Brain pericyte (primary cell): ENCODE measurements around the gene AK8.

Experiments used
- DNase-seq: peaks from one replicate; pipeline ENCODE4 v3.0.0-alpha.2; 2012; ENCODE audit warnings: low read depth, low spot score

Gene AK8

DNA sequence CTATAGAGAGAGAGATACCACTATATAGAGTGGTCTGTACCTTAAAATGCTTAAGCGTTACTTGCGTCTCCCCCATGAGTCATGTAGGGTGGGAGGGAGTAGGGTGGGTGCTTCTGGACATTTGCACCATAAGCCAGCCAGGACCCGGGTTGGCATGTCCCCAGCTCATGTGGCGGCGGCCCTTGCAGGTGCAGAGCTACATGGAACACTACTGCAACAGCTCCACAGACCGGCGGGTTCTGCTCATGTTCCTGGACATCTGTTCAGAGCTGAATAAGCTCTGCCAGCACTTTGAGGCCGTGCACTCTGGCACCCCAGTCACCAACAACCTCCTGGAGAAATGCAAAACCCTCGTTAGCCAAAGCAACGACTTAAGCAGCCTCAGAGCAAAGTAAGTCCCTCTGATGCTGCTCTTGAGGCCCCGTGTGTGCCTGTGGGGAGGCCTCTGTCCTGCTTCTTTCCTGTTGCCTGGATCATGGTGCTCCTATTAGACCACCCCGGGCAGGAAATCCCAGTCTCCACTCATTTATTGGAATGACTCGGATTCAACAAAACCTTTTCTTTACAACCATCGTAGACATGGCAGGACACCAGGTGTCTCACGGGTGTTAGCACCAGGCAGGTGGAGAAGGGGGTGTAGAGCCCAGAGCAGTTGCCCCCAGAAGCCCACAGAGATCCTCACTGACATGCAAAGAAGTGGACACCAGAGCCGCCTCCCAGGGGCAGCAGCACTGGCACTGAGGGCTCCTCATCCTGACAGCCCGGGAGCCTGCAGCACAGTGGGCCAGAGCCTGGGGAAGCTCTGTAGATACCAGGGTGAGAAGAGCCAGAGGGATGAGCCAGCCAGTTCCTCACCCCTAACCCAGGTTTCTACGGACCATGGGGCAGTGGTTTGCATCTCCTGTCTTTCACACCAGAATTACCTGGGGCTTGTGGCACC lies 9.4 kb upstream of the AK8 start:
- DNase-seq, result no peak

DNA sequence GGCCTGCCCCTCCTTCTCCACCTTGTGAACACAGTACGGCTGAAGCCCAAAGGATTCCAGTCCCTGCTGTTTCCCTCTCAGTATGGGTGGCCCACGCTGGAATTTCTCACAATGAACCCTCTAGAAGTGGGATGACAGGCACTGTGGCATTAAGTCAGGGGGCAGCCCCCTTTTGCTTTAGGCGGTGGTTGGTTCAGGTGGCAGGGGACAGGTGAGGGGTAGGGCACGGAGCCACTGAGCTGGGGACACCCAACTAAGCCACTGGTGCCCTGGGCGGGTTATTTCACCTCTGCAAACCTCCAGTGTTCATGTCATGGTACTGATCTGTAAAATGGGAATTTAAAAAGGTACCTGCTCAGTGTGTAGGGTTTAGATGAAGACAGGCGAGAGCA lies 8.2 kb upstream of the AK8 start:
- DNase-seq, result no peak

- DNase-seq, result no peak
These were observed 7.7 kb upstream of the AK8 start for GRCh38 chr9:132885720-132886333.

DNA sequence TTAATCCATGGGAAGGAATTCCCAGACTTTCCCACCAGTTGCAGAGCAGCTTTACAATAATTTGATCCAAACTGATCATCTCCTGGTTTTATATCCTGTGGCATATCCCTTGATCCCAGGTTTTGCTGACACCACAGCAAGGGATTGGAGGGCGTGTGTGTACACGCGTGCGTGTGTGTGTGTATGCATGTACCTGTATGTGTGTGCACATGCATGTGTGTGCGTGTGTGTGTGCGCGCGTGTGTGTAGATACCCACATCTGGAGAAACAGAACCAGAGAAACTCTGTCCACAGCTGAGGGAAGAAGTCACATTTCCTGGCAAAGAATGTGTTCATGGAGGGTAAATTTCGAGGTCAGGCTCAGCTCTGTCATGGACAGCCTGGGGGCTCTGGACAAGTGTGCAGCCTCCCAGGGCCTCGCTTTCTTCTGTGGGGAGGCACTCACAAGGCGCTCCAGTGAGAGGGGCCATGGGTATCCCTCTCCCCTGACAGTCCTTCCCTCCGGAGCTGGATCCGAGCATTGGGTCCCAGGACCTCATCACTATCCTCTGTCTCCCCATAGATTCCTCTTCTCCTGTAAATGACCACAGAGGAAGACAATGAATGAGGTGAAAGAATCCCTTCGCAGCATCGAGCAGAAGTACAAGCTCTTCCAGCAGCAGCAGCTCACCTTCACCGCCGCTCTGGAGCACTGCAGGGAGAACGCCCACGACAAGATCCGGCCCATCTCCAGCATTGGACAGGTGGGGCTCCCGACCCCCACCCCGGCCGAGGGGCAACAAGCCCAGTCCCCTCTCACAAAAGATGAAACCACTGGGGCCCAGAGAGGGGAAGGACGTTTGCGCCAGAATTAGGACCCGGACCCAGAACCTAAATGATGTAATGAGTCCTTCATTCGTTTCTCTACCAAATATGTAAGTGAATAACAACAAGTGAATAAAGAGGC lies 5.5 kb upstream of the AK8 start:
- no peak for DNase-seq

DNA sequence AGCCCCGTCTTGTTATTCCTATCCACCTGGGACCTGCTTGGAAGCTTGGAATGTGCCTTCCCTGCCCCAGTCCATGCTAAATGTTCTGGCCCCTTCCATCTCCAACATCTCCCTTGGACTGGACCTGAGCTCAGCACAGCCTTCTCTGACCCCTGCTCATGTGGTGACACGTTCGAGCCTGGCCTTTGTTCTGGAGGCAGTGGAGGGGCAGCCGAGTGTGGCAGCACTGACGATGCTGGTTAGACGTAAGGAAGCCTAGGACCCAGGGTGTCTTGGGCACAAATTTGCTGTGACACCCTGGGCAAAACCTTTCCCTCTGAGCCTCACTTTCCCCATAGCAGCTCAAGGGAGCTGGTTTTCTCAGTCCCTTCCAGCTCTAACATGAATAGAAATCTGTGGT lies 4.5 kb upstream of the AK8 start:
- DNase-seq, result no peak

DNA sequence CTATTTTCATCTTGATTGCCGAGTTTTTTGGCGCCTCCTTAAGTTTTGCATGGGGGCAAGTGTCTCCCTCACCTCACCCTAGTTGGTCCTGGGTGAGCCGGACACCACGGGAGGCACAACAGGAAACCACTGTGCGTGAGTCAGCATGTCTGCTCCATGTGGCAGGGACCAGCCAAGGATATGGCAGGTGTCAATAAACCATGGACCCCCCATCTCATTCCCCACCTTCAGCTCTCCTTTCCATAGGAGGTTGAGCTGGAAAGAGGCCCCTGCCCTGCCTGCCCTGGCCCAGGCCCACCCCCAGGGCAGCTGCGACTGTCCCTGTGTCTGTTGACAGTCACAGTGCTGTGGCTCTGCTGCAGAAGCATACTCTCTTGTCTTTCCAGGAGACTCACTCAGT lies 3.7 kb upstream of the AK8 start:
- DNase-seq, result no peak

DNA sequence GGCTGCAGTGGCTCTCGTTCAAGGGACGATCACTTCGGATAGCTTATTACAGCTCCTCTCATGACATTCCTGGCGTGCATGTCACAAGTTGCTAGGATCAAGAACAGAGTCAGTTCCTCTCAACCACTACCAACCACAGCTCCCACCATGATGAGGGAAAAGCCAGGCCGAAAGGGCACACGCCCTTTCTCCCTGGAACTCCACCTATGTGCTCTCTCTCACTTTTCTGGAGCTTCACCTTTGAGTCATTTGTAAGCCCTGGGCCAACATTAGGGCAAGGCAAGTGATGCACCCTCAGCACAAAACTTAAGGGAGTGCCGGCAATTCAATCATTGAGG lies 2.2 kb upstream of the AK8 start:
- DNase-seq, result no peak

DNA sequence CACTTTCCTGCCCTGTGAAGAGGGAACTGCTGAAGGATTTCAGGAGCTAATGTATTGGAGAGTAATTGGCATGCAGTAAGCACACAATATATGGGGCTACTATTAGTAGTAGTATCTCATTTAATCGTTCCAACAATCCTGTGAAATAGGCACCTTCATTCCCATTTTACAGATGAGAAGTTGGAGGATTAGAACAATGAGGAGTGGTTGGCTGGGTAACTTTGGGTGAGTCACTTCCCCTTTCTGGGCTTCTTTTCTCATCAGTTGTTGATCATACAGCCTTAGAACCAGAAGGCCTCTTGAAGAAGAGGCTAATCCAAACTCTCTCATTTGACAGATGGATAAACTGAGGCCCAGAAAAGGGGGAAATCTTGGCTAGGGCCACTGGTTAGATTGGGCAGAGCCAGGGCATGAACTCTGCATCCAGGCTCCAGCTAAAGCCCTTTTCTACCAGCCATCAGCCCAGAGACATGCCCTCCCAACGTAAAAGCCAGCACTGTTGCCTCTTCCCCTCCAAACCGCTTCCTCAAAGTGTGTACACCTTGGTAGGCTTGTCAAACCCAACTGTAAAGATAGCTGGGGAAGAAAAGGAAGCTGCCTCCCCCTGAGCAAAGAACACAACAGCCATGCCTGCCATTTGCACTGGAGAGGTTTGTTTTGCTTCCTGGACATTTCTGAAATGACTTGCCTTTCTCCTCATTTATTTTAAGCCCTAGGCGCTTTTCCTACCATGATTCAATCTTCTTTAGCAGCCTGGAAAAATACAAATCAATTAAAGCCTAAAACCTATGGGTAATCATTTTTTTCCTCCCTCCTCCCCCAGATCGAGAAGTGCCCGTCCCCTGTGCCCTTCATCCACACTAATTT lies 1.6 kb upstream of the AK8 start:
- no peak for DNase-seq

GRCh38 chr9:132878695-132879456 lies 792 bp upstream of the AK8 start, which contains the start of gene SPACA9:
TSS of gene SPACA9 (plus strand) at chr9:132878898. CDS start at chr9:132883948, 5,050 bp downstream.
- no peak for DNase-seq

DNA sequence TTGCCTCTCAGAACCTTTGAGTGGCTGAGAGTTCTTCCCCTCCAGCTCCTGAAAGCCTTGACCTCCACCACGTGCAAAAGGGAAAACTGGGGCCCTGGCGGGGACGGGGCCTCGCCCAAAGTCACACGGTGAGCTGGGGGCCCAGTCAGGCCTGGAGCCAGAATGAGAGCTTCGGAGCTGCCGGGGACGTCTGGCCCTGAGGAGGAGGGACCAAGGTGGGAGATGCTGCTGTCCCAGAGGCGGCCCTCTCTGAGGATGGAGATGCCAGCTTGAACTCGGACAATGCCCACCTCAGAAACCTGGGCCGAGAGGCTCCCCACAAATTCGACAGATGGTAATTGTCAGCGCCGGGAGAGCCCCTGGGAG lies 643 bp downstream of the AK8 start:
- no peak for DNase-seq

DNA sequence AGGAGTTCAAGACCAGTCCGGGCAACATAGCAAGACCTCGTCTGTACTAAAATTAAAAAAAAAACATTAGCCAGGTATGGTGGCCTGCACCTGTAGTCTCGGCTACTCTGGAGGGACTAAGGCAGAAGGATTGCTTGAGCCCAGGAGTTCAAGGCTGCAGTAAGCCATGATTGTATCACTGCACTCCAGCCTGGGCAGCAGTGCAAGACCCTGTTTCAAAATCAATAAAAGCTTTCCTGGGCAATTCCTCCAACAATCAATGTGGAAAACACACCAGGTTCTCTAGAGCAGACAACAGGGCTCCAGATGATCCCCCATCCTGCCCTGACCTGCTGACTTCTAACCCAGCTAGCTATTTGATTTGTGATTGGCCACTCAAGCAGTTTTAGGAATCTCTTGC lies 1.2 kb downstream of the AK8 start:
- no peak for DNase-seq

GRCh38 chr9:132875159-132875558 lies 2.9 kb downstream of the AK8 start:
- DNase-seq, result no peak

DNA sequence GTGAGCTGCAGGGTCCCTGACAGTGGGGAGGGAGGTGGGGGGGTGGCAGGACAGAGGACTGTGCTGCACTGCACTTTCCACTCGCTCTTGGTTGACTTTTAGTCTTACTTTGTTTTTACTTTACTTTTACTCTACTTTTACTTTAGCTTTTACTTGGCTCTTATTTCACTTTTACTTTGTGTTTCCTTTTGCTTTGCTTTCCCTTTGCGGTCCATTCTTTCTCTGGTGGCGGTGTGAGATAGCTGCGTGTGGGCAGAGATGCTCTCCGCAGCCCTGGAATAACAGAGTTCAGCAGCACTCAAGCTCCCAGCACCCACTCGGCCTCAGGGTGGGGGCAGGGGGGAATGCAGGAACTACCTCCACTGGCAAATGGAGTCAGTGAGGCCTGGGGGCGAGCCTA lies 4.7 kb downstream of the AK8 start:
- DNase-seq, result no peak

DNA sequence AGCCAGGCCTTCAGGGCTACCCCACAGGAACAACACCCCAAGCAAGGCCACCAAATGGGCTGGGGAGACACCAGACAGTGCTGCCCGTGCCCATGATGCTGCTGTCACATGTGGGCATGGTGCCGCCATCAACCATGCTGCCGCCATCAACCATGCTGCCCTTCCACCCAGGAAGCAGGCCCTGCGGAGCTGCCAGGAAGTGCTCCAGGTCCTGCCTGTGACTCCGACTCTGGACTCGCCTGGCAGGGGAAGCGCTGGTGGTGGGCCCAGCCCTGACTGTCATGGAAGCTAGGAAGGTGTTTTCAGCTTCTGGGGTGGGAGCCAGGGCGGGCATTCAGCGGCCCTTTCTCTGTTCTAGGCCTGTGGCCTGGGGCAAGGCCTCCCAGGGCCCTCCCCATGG lies 8.8 kb downstream of the AK8 start:
- DNase-seq, result no peak

- no peak for DNase-seq
These were observed 11.2 kb downstream of the AK8 start for GRCh38 chr9:132866898-132867297.

DNA sequence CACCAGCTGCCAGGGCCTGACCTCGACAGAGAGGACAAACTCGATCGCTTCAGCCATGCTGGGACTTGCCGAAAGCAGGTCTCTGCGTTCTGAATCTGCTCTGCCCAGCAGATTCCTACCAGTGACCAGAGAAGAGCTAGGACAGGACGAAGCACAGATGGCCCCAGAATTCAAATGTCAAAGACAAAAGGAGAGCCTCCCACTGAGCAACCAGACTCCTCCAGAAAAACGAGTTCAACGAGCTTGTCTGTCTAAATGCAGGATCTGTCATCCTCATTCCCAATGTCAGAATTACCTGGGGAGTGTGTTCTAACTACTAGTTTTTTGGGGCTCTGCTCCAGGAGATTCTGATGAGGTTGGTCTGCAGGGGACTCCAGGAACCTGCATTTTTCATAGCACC lies 13.4 kb downstream of the AK8 start:
- DNase-seq, result no peak

DNA sequence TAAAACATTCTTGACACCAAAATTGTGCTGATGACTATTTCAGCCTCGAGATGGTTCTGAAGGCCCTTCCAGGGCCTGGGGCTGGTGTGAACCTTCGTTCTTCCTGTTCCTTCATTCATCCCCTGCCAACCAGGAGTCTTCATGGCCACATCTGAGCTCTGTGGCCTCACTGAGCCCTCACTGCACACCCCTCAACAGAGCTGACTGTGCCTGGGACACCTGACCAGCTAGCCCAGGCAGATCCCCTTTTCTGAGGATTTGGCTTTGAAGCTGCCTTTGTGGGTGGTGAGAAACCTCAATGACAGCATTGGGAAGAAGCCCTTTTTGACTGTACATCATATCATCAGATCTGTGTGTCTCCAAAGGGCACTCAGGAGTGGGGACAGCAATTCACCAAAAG lies 13.8 kb downstream of the AK8 start:
- DNase-seq, result no peak

DNA sequence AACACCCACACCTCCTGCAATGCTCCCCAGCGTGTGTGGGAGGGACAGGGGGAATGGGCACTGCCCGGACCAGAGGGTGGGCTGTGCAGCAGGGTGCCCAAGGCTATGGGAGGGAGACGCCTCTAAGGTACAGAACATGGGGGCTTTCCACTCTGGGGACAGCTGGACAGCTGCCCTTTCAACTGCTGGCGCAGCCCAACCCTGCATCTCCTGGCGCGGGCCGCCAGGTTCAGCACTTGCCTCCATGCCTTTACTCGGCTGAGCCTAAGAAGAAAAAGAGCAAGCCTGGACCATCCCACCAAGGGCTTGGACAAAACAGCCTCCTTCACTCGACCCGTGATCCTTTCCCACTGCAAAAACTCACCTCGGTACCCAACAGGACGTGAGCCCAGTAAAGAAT lies 15.0 kb downstream of the AK8 start:
- no peak for DNase-seq

GRCh38 chr9:132862533-132862932 lies 15.6 kb downstream of the AK8 start:
- no peak for DNase-seq

DNA sequence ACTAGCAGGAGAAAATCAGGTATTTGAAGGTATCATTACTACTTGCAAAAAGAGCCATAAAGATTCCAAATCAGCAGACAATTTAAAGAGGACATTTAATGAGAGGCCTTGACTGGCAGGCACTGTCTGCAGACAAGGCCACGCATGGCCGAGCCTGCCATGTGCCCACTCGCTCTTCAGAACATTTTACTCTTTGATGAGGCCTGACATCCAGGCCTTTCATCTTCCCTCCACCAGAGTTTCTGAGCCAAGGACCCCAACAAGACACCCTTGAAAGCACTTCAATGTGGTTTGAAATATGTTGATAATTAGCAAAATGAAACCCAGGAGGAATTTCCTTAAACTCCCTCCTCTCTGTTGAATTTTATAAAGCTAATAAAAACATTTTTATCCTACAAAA lies 16.4 kb downstream of the AK8 start:
- no peak for DNase-seq

- DNase-seq, result no peak
These were observed 19.3 kb downstream of the AK8 start for GRCh38 chr9:132858751-132859150.
